Inflammatory macrophage treated with lipopolysaccharide for 4 hours (primary cell): ENCODE data around the gene SLC35B4.
A peak's percentile ranks its signal among the peaks of the same experiment; 100 is the strongest.

Experiments used
- DNase-seq: peaks from one replicate; pipeline ENCODE4 v3.0.0-alpha.2; 2020

Gene SLC35B4

GRCh38 chr7:134289423-134289822, 27.3 kb downstream of the SLC35B4 start:
- DNase-seq = no peak

- DNase-seq = peak; percentile 30
These were observed 28.6 kb downstream of the SLC35B4 start for GRCh38 chr7:134287916-134288659.

- DNase-seq = no peak
These were observed 31.8 kb downstream of the SLC35B4 start for GRCh38 chr7:134284952-134285351.

- no peak for DNase-seq
These were observed 32.7 kb downstream of the SLC35B4 start for GRCh38 chr7:134284011-134284410.

DNA sequence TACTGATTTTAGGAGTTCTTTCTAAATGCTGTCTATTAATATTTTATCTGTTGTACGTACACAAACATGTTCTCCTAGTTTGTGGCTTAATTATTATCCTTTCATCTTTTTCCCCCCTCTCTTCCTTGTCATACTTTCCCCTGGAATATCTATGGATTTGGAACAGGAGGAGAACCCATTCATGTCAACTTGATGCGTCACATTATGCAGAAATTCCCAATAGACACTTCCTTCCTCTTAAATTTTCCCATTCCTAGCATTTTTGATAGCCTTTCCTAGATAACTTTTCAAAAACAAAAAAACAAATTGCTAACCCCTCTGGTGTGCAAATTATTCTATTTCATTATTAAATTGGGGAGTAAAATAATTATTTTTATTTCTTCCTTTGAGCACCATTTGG, 36.2 kb downstream of the SLC35B4 start:
- DNase-seq = no peak

DNA sequence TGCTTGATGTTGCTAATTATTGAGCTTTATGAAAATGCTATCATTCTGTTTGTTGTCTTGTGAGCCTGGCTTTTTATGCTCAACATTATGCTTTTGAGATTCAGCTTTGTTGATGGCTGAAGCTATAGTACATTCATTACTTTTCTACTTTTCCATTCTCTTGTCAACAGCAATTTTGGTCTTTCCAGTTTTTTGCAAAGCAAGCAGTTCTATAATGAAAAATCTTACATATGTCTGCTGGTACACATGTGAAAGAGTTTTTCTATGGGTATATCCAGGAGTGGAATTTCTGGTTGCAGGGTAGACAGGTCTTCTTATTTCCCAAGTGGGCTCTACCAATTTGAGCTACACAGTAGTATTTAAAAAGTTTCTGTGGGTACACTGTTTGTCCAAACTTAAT, 36.8 kb downstream of the SLC35B4 start:
- no peak for DNase-seq

DNA sequence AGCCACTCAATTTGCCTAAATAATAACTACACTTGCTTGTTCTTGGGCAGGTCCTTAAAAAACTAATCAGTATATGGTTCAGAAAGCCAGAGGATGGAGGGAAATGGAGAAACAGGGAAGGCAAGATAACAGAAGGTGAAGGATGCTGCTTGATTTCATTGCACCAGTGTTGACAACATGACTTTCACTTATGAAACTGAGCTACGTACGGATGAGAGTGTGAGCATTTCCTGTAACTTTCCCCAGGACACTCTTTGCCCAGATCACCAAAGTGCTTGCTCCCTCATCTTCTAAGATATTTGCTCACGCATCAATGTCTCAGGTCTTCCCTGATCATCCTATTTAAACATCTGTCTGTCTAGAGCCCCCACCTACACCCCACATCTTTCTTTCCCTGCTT, 37.4 kb downstream of the SLC35B4 start:
- DNase-seq = no peak

- DNase-seq = no peak
These were observed 38.1 kb downstream of the SLC35B4 start for GRCh38 chr7:134278502-134279153.

- DNase-seq = no peak
These were observed 39.8 kb downstream of the SLC35B4 start for GRCh38 chr7:134276951-134277350.

DNA sequence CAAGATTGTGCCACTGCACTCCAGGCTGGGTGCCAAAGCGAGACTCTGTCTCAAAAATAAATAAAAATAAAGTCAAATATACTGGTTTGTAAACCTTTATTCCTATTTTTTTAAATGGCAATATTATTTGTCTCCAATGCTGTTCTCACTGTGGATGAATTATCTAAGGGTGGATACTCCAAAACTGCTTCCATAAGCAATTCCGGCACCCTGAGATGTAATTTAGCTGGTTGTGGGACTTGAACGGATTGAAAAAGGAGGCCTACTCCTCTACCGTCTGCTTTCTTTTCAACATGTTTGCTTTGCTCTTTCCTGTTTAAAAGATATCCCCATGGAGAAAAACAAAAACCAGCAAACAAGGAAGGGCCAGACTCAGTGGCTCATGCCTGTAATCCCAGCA, 54.4 kb downstream of the SLC35B4 start:
- DNase-seq = no peak

- DNase-seq = no peak
These were observed 60.9 kb downstream of the SLC35B4 start for GRCh38 chr7:134255814-134256213.

GRCh38 chr7:134254311-134254710, 62.4 kb downstream of the SLC35B4 start:
- peak; percentile 42 for DNase-seq

- DNase-seq = no peak
These were observed 68.5 kb downstream of the SLC35B4 start for GRCh38 chr7:134248196-134248595.

DNA sequence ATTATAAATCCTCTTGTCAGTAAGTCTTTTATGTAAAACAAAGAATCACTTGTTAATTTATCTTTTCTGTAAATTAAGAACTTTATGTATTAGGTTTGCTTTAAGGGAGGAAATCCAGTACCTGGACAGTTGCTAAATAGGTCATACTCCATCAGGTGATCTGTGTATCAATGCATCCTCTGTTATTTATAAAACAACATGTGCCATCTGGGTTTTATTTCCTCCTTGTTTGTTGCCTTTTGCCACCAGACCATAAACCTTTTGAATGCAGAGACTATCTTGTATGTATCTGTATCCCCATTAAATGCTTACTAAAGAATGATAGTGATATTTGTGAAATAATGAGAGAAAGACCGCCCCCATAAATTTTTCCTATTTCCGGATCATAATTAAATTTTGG, 70.0 kb downstream of the SLC35B4 start:
- DNase-seq = no peak

DNA sequence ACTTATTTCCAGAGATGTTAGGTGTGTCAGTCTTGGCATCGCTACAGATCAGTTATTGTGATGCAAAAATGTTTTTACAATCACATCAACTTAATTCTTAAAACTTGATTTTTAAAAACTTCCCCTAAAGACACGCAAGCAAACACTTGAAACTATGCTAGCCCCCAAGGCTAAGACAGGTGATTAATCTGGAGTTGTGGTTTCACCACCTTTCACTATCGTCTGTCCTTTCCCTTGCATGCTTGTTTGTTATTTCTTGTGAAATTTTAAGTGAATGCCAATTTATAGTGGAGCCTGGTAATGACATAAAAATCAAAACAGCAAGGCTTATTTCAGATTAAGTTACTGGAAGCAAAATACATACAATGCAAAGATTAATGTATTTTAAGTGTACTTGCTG, 70.4 kb downstream of the SLC35B4 start:
- DNase-seq = no peak

DNA sequence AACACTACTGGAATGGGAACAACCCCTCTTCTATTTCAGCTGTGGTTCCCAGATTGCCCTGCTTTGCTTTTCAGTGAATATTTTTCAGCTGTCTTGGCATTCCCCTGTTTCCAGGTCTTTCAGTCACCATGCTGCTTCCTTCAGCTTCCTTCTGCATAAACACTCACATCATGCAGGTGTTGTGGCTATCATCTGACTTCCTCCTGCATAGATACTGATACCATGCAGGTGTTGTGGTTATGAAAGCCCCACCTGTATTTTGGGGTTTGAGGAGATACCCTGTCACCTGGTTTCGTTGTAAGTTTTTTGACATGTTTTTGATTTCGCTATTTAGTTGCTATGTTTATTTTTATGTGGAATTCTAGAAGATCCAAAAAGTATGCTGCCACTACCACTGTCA, 71.5 kb downstream of the SLC35B4 start:
- no peak for DNase-seq
